Activated T-cell treated with anti-CD3 and anti-CD28 coated beads, Interleukin-2, amount 50 U/mL, for 24 hours (primary cell): Measurements from ENCODE around the gene CUL4A.
"Not testable (repeated sequence)": the region's sequence is repeated elsewhere in the genome, so short reads cannot be mapped to it uniquely, and the experiment has no call there.

Source experiments
- DNase-seq: peaks from one replicate; pipeline ENCODE4 v3.0.0-alpha.2; 2020
- H3K27ac Mint-ChIP-seq: 2 replicates; pipeline ENCODE4 v1.8.0; 2020; ENCODE audit warnings: mild to moderate bottlenecking, mixed read lengths
- H3K27me3 Mint-ChIP-seq: 2 replicates; pipeline ENCODE4 v1.8.0; 2020; ENCODE audit warnings: mixed read lengths
- H3K36me3 Mint-ChIP-seq: 2 replicates; pipeline ENCODE4 v1.8.0; 2020; ENCODE audit warnings: low read depth, mixed read lengths
- H3K4me1 Mint-ChIP-seq: 2 replicates; pipeline ENCODE4 v1.8.0; 2020; ENCODE audit warnings: low read depth, mixed read lengths
- H3K4me3 Mint-ChIP-seq: 2 replicates; pipeline ENCODE4 v1.8.0; 2020; ENCODE audit warnings: mild to moderate bottlenecking, moderate library complexity, mixed read lengths
- H3K9me3 Mint-ChIP-seq: 2 replicates; pipeline ENCODE4 v1.8.0; 2020; ENCODE audit warnings: mixed read lengths

CUL4A gene

DNA sequence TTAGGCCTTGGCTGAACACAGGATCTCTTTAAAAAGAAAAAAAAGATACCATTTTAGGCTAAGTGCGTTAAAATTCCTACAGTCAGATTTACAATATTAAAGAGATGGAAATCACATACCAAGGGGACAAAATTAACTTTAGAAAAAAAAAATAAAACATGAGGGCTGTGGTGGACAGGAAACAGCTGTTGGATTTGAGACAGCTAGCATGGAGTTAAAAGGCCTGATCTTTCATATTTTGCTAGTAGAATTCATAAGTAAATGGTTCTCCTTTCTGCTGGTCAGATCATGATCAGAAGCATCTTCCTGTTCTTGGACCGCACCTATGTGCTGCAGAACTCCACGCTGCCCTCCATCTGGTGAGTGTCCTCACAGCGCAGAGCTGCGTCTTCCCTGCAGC, 19.7 kb downstream of the CUL4A start:
- no peak for DNase-seq
- H3K9me3 Mint-ChIP-seq, result no peaks in the 10 kb centered on the region
- H3K27me3 Mint-ChIP-seq, result no peaks in the 10 kb centered on the region
- no peak overlapping the region for H3K27ac Mint-ChIP-seq
- peaks cover 2% of the 10 kb centered on the region for H3K4me1 Mint-ChIP-seq
- peaks cover 94% of the 10 kb centered on the region for H3K36me3 Mint-ChIP-seq
- no peak overlapping the region for H3K4me3 Mint-ChIP-seq

DNA sequence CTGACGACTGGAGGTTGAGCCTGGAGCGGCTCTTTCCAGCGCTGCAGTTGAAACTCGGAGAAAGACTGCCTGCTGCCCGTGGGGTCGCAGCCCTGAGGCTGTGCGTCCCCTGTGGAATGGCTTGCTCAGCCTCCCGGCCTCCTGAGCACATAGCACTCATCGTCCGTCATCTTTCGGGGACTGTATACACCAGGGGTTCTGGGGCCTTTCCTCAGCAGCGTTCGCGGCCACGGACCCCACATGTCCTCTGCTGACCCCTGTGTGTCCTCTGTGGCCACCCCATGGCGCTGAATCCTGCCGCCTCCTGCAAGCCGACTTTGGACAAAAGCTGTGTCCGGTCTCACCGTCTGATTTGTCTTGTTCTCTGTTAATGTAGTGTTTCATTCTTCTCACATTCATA, 20.4 kb downstream of the CUL4A start:
- no peaks in the 10 kb centered on the region for H3K9me3 Mint-ChIP-seq

DNA sequence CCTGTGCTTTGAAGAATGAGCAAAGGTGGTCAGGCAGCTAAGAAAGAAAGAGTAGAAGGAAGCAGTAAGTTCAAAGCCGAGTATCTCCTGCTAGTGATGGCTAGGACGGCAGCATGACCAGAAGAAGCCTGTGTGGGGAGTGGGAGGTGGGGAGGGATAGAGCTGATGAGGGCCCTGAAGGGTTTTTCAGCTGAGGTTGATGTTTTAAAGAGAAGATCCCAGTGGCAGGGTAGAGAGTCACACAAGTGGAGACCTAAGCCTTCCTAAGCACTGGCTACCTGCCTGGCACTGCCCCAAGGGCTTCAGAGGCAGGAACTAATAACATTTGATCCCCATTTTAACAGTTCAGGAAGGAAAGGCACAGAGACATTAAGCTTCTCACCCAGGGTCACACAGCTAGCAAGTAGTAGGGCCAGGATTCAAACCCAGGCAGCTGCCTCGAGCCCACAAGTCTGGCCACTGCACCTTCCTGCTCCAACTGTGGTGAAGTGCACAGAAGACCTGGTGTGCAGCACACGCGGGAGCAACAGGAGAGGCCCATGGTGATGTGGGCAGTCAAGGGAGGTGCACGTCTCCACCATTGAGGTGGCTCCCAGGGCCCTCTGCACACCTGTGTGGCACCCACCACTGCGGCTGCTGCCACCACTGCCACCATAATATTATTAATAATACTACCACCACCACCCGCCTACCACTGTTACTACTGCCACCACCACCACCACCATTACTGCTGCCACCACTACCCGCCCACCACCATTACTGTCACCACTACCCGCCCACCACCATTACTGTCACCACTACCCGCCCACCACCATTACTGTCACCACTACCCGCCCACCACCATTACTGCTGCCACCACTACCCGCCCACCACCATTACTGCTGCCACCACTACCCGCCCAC, 22.1 kb downstream of the CUL4A start:
- DNase-seq, result no peak
- H3K4me3 Mint-ChIP-seq, result no peak overlapping the region
- H3K27me3 Mint-ChIP-seq, result no peaks in the 10 kb centered on the region
- H3K9me3 Mint-ChIP-seq, result no peaks in the 10 kb centered on the region
- no peaks in the 10 kb centered on the region for H3K4me1 Mint-ChIP-seq
- peak overlapping the region; percentile 72 for H3K27ac Mint-ChIP-seq
- H3K36me3 Mint-ChIP-seq, result peaks cover 94% of the 10 kb centered on the region

More for the DNA sequence above, 20.4 kb downstream of the CUL4A start:
- DNase-seq, result no peak
- H3K4me3 Mint-ChIP-seq, result no peak overlapping the region
- no peaks in the 10 kb centered on the region for H3K27me3 Mint-ChIP-seq
- no peak overlapping the region for H3K27ac Mint-ChIP-seq
- peaks cover 94% of the 10 kb centered on the region for H3K36me3 Mint-ChIP-seq
- H3K4me1 Mint-ChIP-seq, result no peaks in the 10 kb centered on the region

DNA sequence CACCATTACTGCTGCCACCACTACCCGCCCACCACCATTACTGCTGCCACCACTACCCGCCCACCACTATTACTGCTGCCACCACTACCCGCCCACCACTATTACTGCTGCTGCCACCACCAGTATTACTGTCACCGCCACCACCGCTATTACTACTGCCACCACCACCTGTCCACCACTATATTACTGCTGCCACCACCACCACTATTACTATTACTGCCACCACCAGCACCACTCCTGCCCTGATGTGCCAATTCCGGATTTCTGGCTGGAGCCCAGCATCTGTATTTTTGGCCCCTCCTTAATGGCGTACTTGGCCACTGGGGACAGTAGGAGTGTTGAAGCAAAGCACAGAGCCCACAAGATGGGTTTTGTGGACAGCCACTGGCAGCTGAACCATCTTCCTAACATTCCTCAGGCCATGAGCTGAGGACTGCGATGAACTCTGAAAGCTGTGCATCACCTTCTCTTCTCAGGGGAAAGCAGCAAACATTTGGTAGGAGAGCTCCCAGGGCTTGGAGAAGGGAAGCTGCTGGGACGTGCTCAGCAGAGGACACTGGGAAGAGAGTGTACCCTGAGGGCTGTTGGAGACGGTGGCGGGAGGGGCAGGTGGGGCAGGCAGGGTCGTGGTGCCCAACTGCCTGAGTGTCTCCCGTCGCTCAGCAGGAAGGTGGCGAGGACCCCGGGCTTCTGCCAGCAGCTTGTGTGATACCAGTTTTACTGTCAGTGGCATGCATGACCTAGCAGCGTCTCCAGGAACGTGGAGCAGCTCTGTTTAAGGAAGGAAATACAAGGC, 23.0 kb downstream of the CUL4A start:
- Mint-ChIP-seq H3K36me3 (peaks cover 94% of the 10 kb centered on the region), H3K4me1 (no peaks in the 10 kb centered on the region), H3K27me3 (no peaks in the 10 kb centered on the region), H3K27ac (no peak overlapping the region), H3K9me3 (no peaks in the 10 kb centered on the region), H3K4me3 (no peak overlapping the region)
- no peak for DNase-seq

DNA sequence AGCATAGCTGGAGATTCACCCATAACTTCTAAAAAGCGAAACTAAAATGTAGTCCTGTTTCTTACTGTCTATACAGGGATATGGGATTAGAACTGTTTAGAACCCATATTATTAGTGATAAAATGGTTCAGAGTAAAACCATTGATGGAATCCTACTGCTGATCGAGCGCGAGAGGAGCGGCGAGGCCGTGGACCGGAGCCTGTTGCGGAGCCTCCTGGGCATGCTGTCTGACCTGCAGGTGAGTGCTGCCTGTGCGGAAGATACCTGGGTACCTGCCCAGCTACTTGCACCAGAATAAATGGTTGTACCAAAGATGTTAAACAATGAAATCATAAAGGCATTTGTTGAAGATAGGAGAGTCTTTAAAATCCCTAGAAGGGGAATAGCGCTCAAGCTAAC, 23.7 kb downstream of the CUL4A start:
- Mint-ChIP-seq H3K4me3 (no peak overlapping the region), H3K36me3 (peaks cover 94% of the 10 kb centered on the region), H3K9me3 (no peaks in the 10 kb centered on the region), H3K27me3 (no peaks in the 10 kb centered on the region), H3K27ac (no peak overlapping the region), H3K4me1 (no peaks in the 10 kb centered on the region)
- no peak for DNase-seq

DNA sequence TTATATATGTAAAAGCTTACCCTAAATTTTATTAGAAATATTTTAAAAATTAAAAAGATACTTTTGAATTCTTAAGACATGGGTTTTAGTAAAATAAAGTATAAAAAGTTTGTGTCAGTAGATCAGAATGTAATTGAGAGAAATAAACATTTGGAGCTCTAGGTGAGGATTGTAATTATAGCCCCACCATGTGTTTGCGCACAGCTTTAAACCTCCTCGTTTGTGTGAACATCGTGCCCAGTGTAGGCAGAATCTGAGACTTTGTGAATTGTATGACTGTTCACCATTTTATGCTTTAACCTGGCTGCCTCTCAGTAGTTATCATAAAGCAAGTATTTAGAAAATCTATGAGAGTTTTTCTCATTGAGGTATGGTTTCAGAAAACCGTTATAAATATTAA, 29.1 kb downstream of the CUL4A start:
- DNase-seq, result no peak
- Mint-ChIP-seq H3K27me3 (no peaks in the 10 kb centered on the region), H3K27ac (no peak overlapping the region), H3K9me3 (no peaks in the 10 kb centered on the region), H3K4me1 (no peaks in the 10 kb centered on the region), H3K36me3 (peaks cover 96% of the 10 kb centered on the region), H3K4me3 (no peak overlapping the region)

DNA sequence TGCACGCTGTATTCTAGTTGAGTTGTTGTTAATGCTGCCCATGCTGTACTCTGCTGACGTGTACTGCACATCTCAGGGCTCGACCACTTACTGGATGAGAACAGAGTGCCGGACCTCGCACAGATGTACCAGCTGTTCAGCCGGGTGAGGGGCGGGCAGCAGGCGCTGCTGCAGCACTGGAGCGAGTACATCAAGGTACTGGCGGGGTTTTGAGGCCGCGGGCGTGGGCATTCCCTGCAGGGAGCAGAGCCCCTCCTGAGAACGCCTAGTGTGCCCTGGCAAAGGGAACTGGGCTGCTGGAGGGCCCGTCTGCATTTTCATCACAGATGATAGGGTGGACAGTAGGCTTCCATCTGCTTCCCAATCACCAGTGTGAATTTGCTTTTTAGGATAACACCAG, 29.9 kb downstream of the CUL4A start:
- no peak for DNase-seq
- H3K36me3 Mint-ChIP-seq, result peaks cover 96% of the 10 kb centered on the region
- H3K4me1 Mint-ChIP-seq, result no peaks in the 10 kb centered on the region
- no peaks in the 10 kb centered on the region for H3K9me3 Mint-ChIP-seq
- no peak overlapping the region for H3K27ac Mint-ChIP-seq
- H3K27me3 Mint-ChIP-seq, result no peaks in the 10 kb centered on the region
- H3K4me3 Mint-ChIP-seq, result no peak overlapping the region

DNA sequence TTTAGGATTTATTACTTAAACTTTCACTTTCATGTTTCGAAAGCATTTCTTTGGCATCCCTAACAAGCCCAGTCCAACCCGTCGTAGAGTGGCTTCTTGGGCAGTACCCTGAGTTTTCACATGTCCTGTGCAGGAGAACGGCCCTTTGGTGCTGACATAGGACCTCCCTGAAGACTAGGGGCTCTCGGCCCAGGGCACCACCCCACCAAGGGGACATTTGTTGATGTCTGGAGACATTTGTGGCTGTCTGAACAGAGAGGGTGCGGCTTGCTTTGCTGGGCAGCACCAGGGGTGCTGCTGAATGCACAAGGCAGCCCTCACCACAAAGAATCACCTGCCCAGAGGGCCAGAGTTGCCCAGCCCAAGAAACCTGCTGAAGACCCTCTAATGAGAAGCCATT, 30.6 kb downstream of the CUL4A start:
- DNase-seq, result no peak
- Mint-ChIP-seq H3K27me3 (no peaks in the 10 kb centered on the region), H3K4me1 (no peaks in the 10 kb centered on the region), H3K4me3 (no peak overlapping the region), H3K9me3 (no peaks in the 10 kb centered on the region), H3K27ac (no peak overlapping the region), H3K36me3 (peaks cover 96% of the 10 kb centered on the region)

DNA sequence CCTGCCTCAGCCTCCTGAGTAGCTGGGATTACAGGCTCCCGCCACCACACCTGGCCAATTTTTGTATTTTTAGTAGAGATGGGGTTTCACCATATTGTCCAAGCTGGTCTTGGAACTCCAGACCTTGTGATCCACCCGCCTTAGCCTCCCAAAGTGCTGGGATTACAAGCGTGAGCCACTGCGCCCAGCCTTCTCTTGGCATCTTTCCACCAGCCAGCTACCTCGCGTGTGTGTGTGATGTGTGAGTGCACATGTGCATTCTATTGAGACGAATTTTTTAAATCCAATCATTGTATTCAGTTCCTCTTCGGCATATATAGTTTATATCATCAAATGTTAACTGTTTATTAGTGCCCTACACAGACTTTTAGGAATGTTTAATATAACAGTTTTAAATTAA, 32.2 kb downstream of the CUL4A start:
- peaks cover 96% of the 10 kb centered on the region for H3K36me3 Mint-ChIP-seq
- H3K27ac Mint-ChIP-seq, H3K9me3 Mint-ChIP-seq, DNase-seq, H3K4me1 Mint-ChIP-seq, H3K27me3 Mint-ChIP-seq, H3K4me3 Mint-ChIP-seq: not testable (repeated sequence)

DNA sequence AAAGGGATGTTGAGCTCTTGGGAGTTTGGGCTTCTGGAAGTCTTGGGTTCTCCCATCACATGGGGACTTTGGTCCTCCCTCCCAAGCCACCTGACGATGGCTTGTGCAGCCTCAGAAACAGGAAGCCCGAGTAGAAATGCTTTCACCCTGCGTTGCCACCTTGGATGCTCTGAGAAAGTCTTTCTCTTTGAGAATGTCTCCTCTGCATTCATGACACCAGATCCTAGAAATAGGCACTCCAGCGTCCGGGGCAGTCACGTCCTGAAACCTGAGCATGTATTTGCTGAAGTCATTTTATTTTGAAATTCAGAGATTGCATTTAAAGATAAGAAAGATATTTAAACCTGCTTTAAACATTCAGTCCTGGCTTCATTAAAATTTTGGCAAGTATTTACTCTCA, 34.4 kb downstream of the CUL4A start:
- Mint-ChIP-seq H3K4me3 (no peak overlapping the region), H3K27ac (no peak overlapping the region), H3K4me1 (no peaks in the 10 kb centered on the region), H3K9me3 (no peaks in the 10 kb centered on the region), H3K27me3 (no peaks in the 10 kb centered on the region), H3K36me3 (peaks cover 99% of the 10 kb centered on the region)
- no peak for DNase-seq

DNA sequence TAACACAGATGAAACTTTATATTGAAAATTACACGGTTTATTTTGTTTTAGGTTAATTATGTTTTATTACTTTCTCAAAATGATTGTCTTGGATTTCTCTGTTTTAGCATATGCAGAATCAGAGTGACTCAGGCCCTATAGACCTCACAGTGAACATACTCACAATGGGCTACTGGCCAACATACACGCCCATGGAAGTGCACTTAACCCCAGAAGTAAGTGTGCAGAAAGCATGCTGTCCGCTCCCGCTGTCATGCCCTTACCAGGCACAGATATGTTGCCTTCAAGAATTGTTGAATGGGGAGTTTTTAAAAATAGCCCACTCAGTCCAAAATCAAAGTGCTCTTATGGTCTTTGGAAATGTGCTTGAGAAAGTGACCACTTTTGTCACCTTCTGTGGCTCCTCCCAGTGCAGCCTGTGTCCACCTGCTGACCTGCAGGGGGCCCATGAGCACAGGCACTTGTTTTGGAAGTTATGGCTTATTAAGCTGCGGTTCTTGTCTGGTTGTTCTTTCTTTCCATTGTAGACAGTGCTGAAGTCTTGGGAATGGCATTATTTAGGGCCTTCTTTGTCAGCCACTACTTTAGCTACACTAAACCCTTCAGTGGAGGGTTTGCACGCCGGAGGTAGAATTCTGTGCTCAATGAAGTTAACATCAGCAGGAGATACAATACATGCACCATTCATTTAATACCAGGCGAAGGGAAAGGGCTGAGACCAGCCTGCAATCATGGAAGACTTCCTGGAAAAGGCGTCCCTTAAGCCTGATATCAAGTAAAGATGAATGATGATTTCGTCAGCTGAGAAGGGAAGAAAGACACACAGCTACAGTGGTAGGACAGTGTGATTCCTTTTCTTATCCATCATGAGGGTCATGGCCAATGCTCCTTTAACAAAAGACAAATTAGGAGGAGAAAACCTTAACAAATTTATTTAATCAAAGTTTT, 36.7 kb downstream of the CUL4A start:
- peaks cover 99% of the 10 kb centered on the region for H3K36me3 Mint-ChIP-seq

DNA sequence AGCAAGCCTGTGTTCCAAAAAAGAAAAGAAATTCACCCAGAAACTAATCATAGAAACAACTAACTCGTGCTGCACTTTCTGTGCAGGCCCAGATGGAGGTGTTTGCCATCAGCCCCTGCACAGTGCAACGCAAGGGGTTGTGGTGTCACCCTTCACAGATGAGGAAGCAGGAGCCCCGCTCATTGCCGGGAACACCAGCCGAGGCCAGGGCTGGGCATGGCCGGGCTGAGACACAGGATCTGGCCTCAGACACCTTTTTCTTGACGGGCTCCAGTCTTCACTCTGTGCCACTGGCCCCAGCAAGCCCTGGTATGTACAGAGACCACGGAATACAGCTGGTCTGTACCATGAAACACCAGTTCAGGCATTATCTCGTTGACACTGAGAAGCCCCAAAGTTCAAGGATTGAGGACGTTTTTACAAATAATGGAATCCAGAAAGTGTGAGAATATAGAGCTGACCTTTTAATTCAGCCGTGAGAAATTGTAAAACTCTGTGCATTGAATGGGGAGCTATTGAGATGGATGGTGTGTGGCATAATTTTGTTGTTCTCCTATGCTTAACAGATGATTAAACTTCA, 43.2 kb downstream of the CUL4A start:
- Mint-ChIP-seq H3K4me3 (no peak overlapping the region), H3K27ac (no peak overlapping the region), H3K36me3 (peaks cover 93% of the 10 kb centered on the region), H3K9me3 (no peaks in the 10 kb centered on the region), H3K27me3 (no peaks in the 10 kb centered on the region), H3K4me1 (no peaks in the 10 kb centered on the region)
- no peak for DNase-seq

More for the DNA sequence above, 36.7 kb downstream of the CUL4A start:
- no peaks in the 10 kb centered on the region for H3K4me1 Mint-ChIP-seq
- no peaks in the 10 kb centered on the region for H3K9me3 Mint-ChIP-seq
- H3K27me3 Mint-ChIP-seq, result no peaks in the 10 kb centered on the region
- DNase-seq, result no peak
- H3K4me3 Mint-ChIP-seq, result no peak overlapping the region
- no peak overlapping the region for H3K27ac Mint-ChIP-seq

DNA sequence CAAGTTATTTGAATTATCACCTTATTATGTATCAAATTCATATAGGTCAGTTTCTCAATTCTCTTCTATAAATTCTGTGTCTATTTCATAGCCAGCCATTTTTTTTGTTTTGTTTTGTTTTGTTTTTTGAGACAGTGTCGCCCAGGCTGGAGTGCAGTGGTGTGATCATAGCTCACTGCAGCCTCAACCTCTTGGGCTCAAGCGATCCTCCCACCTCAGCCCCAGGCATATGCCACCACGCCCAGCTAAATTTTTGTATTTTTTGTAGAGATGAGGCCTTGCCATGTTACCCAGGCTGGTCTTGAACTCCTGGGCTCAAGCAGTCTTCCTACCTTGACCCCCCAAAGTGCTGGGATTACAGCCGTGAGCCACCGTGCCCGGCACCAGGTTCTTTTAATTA, 48.5 kb downstream of the CUL4A start:
- H3K4me3 Mint-ChIP-seq, H3K27ac Mint-ChIP-seq, H3K9me3 Mint-ChIP-seq, DNase-seq, H3K4me1 Mint-ChIP-seq, H3K27me3 Mint-ChIP-seq: not testable (repeated sequence)
- peaks cover 88% of the 10 kb centered on the region for H3K36me3 Mint-ChIP-seq
